Skin epidermis (tissue), 12 donors: ENCODE results near the gene C6orf89.

Experiments used
- H3K27ac ChIP-seq, 21 experiments: fragments of 200-600 bp; sonication (generic) in 11 of 21; one replicate each; pipeline ENCODE4 v1.5.0; 2020; ENCODE audit warnings: mild to moderate bottlenecking in 3 of 21, inconsistent platforms in 2 of 21, moderate library complexity in 2 of 21
- H3K4me3 ChIP-seq, 7 experiments: fragments of 200-600 bp; sonication (generic) in 2 of 7; one replicate each; pipeline ENCODE4 v1.5.0; 2020; ENCODE audit warnings: inconsistent platforms in 2 of 7, mild to moderate bottlenecking in 2 of 7, moderate library complexity in 1 of 7

C6orf89 gene

DNA sequence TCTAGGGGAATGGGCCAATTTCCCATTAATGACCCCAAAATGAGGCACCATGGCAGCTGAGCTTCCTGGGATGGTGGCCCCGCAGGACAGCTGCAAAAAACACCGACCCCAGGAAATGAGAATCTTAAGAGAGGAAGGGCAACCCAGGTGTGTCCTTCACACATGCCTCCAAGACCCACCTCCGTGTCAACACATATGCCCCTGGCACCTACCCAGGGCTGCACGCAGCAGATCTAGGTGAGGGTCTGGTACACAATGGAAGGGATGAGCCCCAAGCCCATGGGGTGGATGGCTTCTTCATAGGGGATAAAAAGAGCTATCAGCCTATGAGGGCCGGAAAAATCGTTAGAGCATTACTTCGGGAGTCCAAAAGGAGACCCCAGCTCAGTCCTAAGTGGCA is 90.8 kb downstream of the C6orf89 start:
- H3K4me3 ChIP-seq: no peak overlapping the region
- no peak overlapping the region for H3K27ac ChIP-seq

GRCh38 chr6:36976931-36977330 is 91.2 kb downstream of the C6orf89 start:
- Histone ChIP-seq H3K27ac (no peak overlapping the region), H3K4me3 (no peak overlapping the region)

GRCh38 chr6:36977470-36977941 is 91.8 kb downstream of the C6orf89 start:
- Histone ChIP-seq H3K27ac (no peak overlapping the region), H3K4me3 (no peak overlapping the region)
